HEK293 (cell line): ENCODE measurements around the gene ZBTB24.

Experiments used
- CTCF ChIA-PET: fragments of 350-600 bp; formaldehyde crosslinking; extraction: SDS; loops from one replicate; lab custom pipeline; 2021; ENCODE audit warnings: antibody characterized with exemption; lab: Yijun Ruan, JAX
- POLR2A ChIA-PET: fragments of 300-600 bp; formaldehyde crosslinking; extraction: SDS; loops from one replicate; lab custom pipeline; 2020; ENCODE audit warnings: antibody characterized with exemption, inconsistent platforms; lab: Yijun Ruan, JAX
- H3K27ac ChIP-seq: fragments of 200-500 bp; sonication (Bioruptor generic); 2 replicates; pipeline ENCODE4 v1.5.1; 2014; ENCODE audit warnings: low read depth, low read length, control low read depth, inconsistent platforms; ENCODE audit errors: extremely low read depth
- H3K36me3 ChIP-seq, 2 experiments: fragments of 200-500 bp in 1 of 2; sonication (Bioruptor generic) in 1 of 2; 1 replicate in 1 of 2; 2 replicates in 1 of 2; pipeline ENCODE4 v1.5.1; 2014 to 2017; ENCODE audit warnings: inconsistent platforms in 2 of 2, low read length in 2 of 2; ENCODE audit not compliant: control insufficient read depth in 2 of 2, insufficient read depth in 1 of 2
- H3K4me1 ChIP-seq: fragments of 200-500 bp; sonication (Bioruptor generic); 2 replicates; pipeline ENCODE4 v1.5.1; 2014; ENCODE audit warnings: mild to moderate bottlenecking, low read length, inconsistent platforms; ENCODE audit not compliant: control insufficient read depth, insufficient read depth
- H3K4me3 ChIP-seq: 2 replicates; pipeline ENCODE4 v1.5.1; 2011; ENCODE audit warnings: low read depth, mild to moderate bottlenecking, control low read depth, low read length, moderate library complexity
- H3K9me3 ChIP-seq: fragments of 200-500 bp; sonication (Bioruptor generic); 2 replicates; pipeline ENCODE4 v1.5.1; 2014; ENCODE audit warnings: low read depth, low read length, inconsistent platforms; ENCODE audit not compliant: control insufficient read depth, insufficient read depth
- EGR2 ChIP-seq: fragments of 450-650 bp; formaldehyde crosslinking; IDR thresholded peaks from 2 replicates; pipeline ENCODE4 v1.5.1; 2016; ENCODE audit warnings: low read depth, missing biosample characterization, missing genetic modification characterization
- KLF1 ChIP-seq: fragments of 450-650 bp; formaldehyde crosslinking; IDR thresholded peaks from 2 replicates; pipeline ENCODE4 v1.5.1; 2016; ENCODE audit warnings: missing biosample characterization, missing genetic modification characterization
- KLF10 ChIP-seq: fragments of 450-650 bp; IDR thresholded peaks from 2 replicates; pipeline ENCODE4 v1.5.1; 2018; ENCODE audit warnings: missing biosample characterization, mild to moderate bottlenecking, missing genetic modification characterization
- KLF7 ChIP-seq: fragments of 450-650 bp; formaldehyde crosslinking; IDR thresholded peaks from 2 replicates; pipeline ENCODE4 v1.5.1; 2016; ENCODE audit warnings: missing biosample characterization, missing genetic modification characterization, borderline replicate concordance
- KLF9 ChIP-seq: fragments of 450-650 bp; formaldehyde crosslinking; IDR thresholded peaks from 2 replicates; pipeline ENCODE4 v1.5.1; 2016; ENCODE audit warnings: missing biosample characterization, missing genetic modification characterization, low read depth
- OVOL3 ChIP-seq: fragments of 450-650 bp; formaldehyde crosslinking; IDR thresholded peaks from 2 replicates; pipeline ENCODE4 v1.5.1; 2016; ENCODE audit warnings: missing biosample characterization, missing genetic modification characterization
- REPIN1 ChIP-seq: fragments of 450-650 bp; formaldehyde crosslinking; IDR thresholded peaks from 2 replicates; pipeline ENCODE4 v1.5.1; 2017; ENCODE audit warnings: missing biosample characterization, missing genetic modification characterization, low read depth
- ZBTB20 ChIP-seq: fragments of 450-650 bp; formaldehyde crosslinking; IDR thresholded peaks from 2 replicates; pipeline ENCODE4 v1.5.1; 2016; ENCODE audit warnings: missing biosample characterization, missing genetic modification characterization
- ZBTB44 ChIP-seq: fragments of 450-650 bp; IDR thresholded peaks from 2 replicates; pipeline ENCODE4 v1.5.1; 2018; ENCODE audit warnings: missing biosample characterization, mild to moderate bottlenecking, missing genetic modification characterization
- ZBTB48 ChIP-seq: fragments of 450-650 bp; formaldehyde crosslinking; IDR thresholded peaks from 2 replicates; pipeline ENCODE4 v1.5.1; 2016; ENCODE audit warnings: missing biosample characterization, missing genetic modification characterization
- ZFP3 ChIP-seq: fragments of 450-650 bp; formaldehyde crosslinking; IDR thresholded peaks from 2 replicates; pipeline ENCODE4 v1.5.1; 2016; ENCODE audit warnings: low read depth, missing biosample characterization, missing genetic modification characterization
- ZNF341 ChIP-seq: fragments of 450-650 bp; formaldehyde crosslinking; IDR thresholded peaks from 2 replicates; pipeline ENCODE4; 2016; ENCODE audit warnings: low read depth, missing biosample characterization, missing genetic modification characterization
- ZNF354C ChIP-seq: fragments of 450-650 bp; formaldehyde crosslinking; IDR thresholded peaks from 2 replicates; pipeline ENCODE4 v1.5.1; 2016; ENCODE audit warnings: missing biosample characterization, missing genetic modification characterization, low read depth, borderline replicate concordance
- ZNF362 ChIP-seq: fragments of 450-650 bp; formaldehyde crosslinking; IDR thresholded peaks from 2 replicates; pipeline ENCODE4 v1.5.1; 2016; ENCODE audit warnings: missing biosample characterization, missing genetic modification characterization
- ZNF416 ChIP-seq: fragments of 450-650 bp; formaldehyde crosslinking; IDR thresholded peaks from 2 replicates; pipeline ENCODE4 v1.5.1; 2016; ENCODE audit warnings: missing biosample characterization, missing genetic modification characterization
- ZNF571 ChIP-seq: fragments of 450-650 bp; formaldehyde crosslinking; IDR thresholded peaks from 2 replicates; pipeline ENCODE4 v1.5.0; 2017; ENCODE audit warnings: missing biosample characterization, missing genetic modification characterization
- ZNF610 ChIP-seq: fragments of 450-650 bp; formaldehyde crosslinking; IDR thresholded peaks from 2 replicates; pipeline ENCODE4 v1.5.1; 2016; ENCODE audit warnings: missing biosample characterization, missing genetic modification characterization, borderline replicate concordance
- ZNF707 ChIP-seq: fragments of 450-650 bp; formaldehyde crosslinking; IDR thresholded peaks from 2 replicates; pipeline ENCODE4 v1.5.1; 2016; ENCODE audit warnings: missing biosample characterization, missing genetic modification characterization
- ZSCAN16 ChIP-seq: fragments of 450-650 bp; formaldehyde crosslinking; IDR thresholded peaks from 2 replicates; pipeline ENCODE4 v1.5.1; 2016; ENCODE audit warnings: missing biosample characterization, missing genetic modification characterization
- ZSCAN23 ChIP-seq: fragments of 450-650 bp; formaldehyde crosslinking; IDR thresholded peaks from 2 replicates; pipeline ENCODE4 v1.5.1; 2016; ENCODE audit warnings: missing biosample characterization, missing genetic modification characterization
- TF ChIP-seq, protein P1 (sequence below): fragments of 450-650 bp; formaldehyde crosslinking; conservative IDR thresholded peaks from 2 replicates; pipeline ENCODE4 v1.5.1; 2016; ENCODE audit warnings: low read depth, missing biosample characterization, missing genetic modification characterization
- TF ChIP-seq, protein P2 (sequence below): fragments of 450-650 bp; formaldehyde crosslinking; IDR thresholded peaks from 2 replicates; pipeline ENCODE4 v1.5.1; 2016; ENCODE audit warnings: missing biosample characterization, missing genetic modification characterization

Gene ZBTB24

GRCh38 chr6:109452181-109452580 lies 30.8 kb downstream of the ZBTB24 start (continued):
- TF ChIP-seq ZNF610 (tag by site-specific recombination) = no peak
- TF ChIP-seq ZSCAN16 (tag by site-specific recombination) = no peak
- TF ChIP-seq ZNF362 = no peak

DNA sequence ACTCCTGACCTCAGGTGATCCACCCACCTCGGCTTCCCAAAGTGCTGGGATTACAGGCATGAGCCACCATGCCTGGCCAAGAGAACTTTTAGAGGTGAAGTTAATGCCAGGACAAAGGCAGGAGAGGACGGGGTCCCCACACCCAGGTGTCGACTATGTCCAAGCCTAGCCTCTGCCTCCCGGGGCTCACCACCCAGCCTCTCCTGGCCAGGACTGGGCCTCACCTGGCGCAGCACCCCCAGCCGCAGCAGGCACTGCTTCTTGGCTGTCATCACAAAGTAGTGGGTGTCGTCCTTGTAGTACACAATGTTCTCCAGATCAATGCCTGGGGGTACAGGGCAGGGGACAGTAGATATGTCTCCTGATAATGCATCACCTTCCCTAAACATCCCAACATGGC lies 31.6 kb downstream of the ZBTB24 start:
- Histone ChIP-seq H3K4me1 (no peaks in the 10 kb centered on the region), H3K4me3 (no peak overlapping the region), H3K27ac (no peak overlapping the region), H3K36me3 (peaks cover 0 to 32% of the 10 kb centered on the region in 2 experiments; a peak in 1 of 3 replicates), H3K9me3 (no peaks in the 10 kb centered on the region)
- TF ChIP-seq REPIN1 (tag by site-specific recombination) (no peak), ZNF707 (tag by site-specific recombination) (no peak), ZFP3 (tag by site-specific recombination) (no peak), ZBTB20 (tag by site-specific recombination) (no peak), OVOL3 (tag by site-specific recombination) (no peak), ZNF354C (tag by site-specific recombination) (no peak), KLF9 (tag by site-specific recombination) (no peak), ZBTB48 (tag by site-specific recombination) (no peak), KLF1 (tag by site-specific recombination) (no peak), ZBTB44 (no peak), ZSCAN23 (no peak), ZNF341 (no peak), EGR2 (no peak), ZNF416 (tag by site-specific recombination) (no peak), KLF10 (tag by site-specific recombination) (no peak), ZNF571 (tag by site-specific recombination) (no peak), KLF7 (no peak)
- TF ChIP-seq, protein P1, sequence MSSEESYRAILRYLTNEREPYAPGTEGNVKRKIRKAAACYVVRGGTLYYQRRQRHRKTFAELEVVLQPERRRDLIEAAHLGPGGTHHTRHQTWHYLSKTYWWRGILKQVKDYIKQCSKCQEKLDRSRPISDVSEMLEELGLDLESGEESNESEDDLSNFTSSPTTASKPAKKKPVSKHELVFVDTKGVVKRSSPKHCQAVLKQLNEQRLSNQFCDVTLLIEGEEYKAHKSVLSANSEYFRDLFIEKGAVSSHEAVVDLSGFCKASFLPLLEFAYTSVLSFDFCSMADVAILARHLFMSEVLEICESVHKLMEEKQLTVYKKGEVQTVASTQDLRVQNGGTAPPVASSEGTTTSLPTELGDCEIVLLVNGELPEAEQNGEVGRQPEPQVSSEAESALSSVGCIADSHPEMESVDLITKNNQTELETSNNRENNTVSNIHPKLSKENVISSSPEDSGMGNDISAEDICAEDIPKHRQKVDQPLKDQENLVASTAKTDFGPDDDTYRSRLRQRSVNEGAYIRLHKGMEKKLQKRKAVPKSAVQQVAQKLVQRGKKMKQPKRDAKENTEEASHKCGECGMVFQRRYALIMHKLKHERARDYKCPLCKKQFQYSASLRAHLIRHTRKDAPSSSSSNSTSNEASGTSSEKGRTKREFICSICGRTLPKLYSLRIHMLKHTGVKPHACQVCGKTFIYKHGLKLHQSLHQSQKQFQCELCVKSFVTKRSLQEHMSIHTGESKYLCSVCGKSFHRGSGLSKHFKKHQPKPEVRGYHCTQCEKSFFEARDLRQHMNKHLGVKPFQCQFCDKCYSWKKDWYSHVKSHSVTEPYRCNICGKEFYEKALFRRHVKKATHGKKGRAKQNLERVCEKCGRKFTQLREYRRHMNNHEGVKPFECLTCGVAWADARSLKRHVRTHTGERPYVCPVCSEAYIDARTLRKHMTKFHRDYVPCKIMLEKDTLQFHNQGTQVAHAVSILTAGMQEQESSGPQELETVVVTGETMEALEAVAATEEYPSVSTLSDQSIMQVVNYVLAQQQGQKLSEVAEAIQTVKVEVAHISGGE (tag by site-specific recombination) = no peak
- TF ChIP-seq, protein P2, sequence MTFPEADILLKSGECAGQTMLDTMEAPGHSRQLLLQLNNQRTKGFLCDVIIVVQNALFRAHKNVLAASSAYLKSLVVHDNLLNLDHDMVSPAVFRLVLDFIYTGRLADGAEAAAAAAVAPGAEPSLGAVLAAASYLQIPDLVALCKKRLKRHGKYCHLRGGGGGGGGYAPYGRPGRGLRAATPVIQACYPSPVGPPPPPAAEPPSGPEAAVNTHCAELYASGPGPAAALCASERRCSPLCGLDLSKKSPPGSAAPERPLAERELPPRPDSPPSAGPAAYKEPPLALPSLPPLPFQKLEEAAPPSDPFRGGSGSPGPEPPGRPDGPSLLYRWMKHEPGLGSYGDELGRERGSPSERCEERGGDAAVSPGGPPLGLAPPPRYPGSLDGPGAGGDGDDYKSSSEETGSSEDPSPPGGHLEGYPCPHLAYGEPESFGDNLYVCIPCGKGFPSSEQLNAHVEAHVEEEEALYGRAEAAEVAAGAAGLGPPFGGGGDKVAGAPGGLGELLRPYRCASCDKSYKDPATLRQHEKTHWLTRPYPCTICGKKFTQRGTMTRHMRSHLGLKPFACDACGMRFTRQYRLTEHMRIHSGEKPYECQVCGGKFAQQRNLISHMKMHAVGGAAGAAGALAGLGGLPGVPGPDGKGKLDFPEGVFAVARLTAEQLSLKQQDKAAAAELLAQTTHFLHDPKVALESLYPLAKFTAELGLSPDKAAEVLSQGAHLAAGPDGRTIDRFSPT (tag by site-specific recombination) = no peak
- ChIA-PET CTCF (interaction anchor here (0.6 kb wide), 1 partner anchor 33 kb away, joined by 4 read pairs; no protein-coding TSS in a partner anchor), POLR2A (interaction anchor here (0.7 to 2.8 kb wide), 2 partner anchors 10 to 134 kb away, joined by 5 to 17 read pairs; partner anchors contain the start of genes PPIL6 and SMPD2)
